ENCODE data around the gene SLC25A21.

DNA sequence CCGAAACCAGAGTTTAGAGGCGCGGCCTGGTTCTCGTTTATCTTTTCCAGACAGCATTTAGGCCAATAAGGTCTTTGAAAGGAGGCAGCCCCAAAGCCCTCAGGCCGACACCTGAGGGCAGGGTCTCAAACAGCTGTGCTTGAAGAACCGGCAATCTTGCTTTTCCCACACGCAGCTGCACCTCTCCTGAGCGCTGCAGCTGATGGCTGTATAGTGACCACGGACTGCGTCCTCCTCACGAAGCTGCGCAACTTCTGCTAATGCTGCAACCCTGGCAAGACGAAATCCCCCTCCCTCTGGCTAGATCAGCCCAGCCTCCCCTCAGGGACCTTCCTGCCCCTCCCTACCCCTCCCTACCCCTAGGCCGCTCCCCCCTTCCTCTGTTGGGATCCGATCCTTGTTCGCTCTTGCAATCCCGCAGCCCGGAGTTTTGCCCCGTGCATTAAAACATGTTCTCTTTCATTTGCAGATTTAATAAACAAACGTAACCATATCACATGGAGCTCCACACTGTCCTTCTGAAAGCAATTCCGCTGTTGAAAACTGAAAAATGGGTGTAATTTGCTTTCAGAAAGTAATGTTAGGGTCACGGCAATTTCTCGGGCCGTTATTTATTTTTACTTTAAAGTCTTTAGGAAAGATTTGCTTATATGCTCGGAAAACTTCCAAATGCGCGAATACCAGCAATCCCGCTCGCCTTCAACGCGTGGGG lies 515.6 kb downstream of the SLC25A21 start:
- TF ChIP-seq CTCF (IDR thresholded peaks at IDR 0.05; ENCODE audit: low read length) (no peak), EZH2 (optimal IDR thresholded peaks at IDR 0.05; ENCODE audit: low read depth, low read length) (no peak), EZH2phosphoT487 (IDR thresholded peaks at IDR 0.05; ENCODE audit: low read length) (no peak)

Measured in MM.1S (cell line).